Measurements from ENCODE around the gene SDR39U1. TPM values are rescaled to one million over a fixed set of nuclear protein-coding genes. Genes with fewer than 3 reads are reported as not detected.

The SDR39U1 gene
- total and polyA plus RNA-seq, 2 donors from 2014 or later = 62.3 to 97.8 TPM

DNA sequence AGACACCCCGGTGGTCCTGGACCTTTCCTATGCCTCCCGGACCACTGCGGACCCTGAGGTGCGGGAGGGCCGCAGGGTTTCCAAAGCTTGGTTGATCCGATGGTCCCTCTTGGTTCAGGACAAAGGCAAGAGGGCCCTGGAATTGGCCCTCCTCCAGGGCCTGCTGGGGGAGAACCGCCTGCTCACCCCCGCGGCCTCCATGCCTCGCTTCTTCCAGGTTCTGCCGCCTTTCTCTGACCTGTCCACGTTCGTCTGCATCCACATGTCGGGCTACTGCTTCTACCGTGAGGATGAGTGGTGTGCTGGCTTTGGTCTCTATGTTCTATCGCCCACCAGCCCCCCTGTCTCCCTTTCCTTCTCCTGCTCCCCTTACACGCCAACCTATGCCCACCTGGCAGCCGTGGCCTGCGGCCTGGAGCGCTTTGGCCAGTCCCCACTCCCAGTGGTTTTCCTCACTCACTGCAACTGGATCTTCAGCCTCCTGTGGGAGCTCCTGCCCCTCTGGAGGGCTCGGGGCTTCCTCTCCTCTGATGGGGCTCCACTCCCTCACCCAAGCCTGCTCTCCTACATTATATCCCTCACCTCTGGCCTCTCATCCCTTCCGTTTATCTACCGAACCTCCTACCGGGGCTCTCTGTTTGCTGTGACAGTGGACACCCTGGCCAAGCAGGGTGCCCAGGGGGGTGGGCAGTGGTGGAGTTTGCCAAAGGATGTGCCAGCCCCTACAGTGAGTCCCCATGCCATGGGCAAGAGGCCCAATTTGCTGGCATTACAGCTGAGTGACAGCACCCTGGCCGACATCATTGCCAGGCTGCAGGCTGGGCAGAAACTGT is 26.9 kb downstream of the SDR39U1 start:
- Histone ChIP-seq H3K4me3 (ENCODE audit: low read length in 3 of 3) (no peak overlapping the region), H3K9me3 (ENCODE audit: control insufficient read depth in 2 of 3, insufficient read depth in 1 of 3, low read length in 3 of 3) (no peaks in the 10 kb centered on the region), H3K9ac (ENCODE audit: low read length in 3 of 3) (no peak overlapping the region), H3K4me1 (ENCODE audit: control insufficient read depth in 2 of 3, insufficient read depth in 2 of 3, low read depth in 1 of 3, low read length in 3 of 3) (no peaks in the 10 kb centered on the region), H3K36me3 (ENCODE audit: control insufficient read depth in 2 of 3, insufficient read depth in 3 of 3, low read length in 3 of 3) (peaks cover 0 to 7% (median 2%) of the 10 kb centered on the region in 3 donors), H3K27me3 (ENCODE audit: control insufficient read depth, insufficient read depth, low read length) (no peaks in the 10 kb centered on the region), H3K27ac (ENCODE audit: low read depth in 2 of 2, low read length in 2 of 2) (no peak overlapping the region)
- intact Hi-C loops (cut with DNase I) = no loop called here
- FAIRE-seq (no peak), DNase-seq (no peak)
- TF ChIP-seq CTCF (IDR thresholded peaks at IDR 0.05; ENCODE audit: borderline replicate concordance, extremely low read depth, insufficient read depth) = no peak

DNA sequence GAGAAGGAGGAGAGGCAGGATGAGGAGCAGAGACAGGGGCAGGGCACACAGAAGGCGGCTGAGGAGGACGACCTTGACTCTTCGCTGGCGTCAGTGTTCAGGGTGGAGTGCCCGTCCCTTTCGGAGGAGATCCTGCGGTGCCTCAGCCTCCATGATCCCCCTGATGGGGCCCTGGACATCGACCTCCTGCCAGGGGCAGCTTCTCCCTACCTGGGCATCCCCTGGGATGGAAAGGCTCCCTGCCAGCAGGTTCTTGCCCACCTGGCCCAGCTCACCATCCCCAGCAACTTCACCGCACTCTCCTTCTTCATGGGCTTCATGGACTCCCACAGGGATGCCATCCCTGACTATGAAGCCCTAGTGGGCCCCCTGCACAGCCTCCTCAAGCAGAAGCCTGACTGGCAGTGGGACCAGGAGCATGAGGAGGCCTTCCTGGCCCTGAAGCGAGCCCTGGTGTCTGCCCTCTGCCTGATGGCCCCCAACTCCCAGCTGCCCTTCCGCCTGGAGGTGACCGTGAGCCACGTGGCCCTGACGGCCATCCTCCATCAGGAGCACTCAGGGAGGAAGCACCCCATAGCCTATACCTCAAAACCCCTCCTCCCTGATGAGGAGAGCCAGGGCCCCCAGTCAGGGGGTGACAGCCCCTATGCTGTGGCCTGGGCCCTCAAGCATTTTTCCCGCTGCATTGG is 27.7 kb downstream of the SDR39U1 start:
- H3K4me3 ChIP-seq (ENCODE audit: low read length in 3 of 3) = no peak overlapping the region
- no peak overlapping the region for H3K9ac ChIP-seq (ENCODE audit: low read length in 3 of 3)
- FAIRE-seq (no peak), DNase-seq (no peak)
- H3K36me3 ChIP-seq (ENCODE audit: control insufficient read depth in 2 of 3, insufficient read depth in 3 of 3, low read length in 3 of 3) = peaks cover 0 to 7% (median 2%) of the 10 kb centered on the region in 3 donors
- H3K9me3 ChIP-seq (ENCODE audit: control insufficient read depth in 2 of 3, insufficient read depth in 1 of 3, low read length in 3 of 3) = no peaks in the 10 kb centered on the region
- intact Hi-C loops (cut with DNase I) = no loop called here
- TF ChIP-seq CTCF (IDR thresholded peaks at IDR 0.05; ENCODE audit: borderline replicate concordance, extremely low read depth, insufficient read depth) = no peak
- no peaks in the 10 kb centered on the region for H3K27me3 ChIP-seq (ENCODE audit: control insufficient read depth, insufficient read depth, low read length)
- H3K4me1 ChIP-seq (ENCODE audit: control insufficient read depth in 2 of 3, insufficient read depth in 2 of 3, low read depth in 1 of 3, low read length in 3 of 3) = no peaks in the 10 kb centered on the region
- no peak overlapping the region for H3K27ac ChIP-seq (ENCODE audit: low read depth in 2 of 2, low read length in 2 of 2)

GRCh38 chr14:24414077-24414476 is 28.5 kb downstream of the SDR39U1 start:
- Histone ChIP-seq H3K27me3 (ENCODE audit: control insufficient read depth, insufficient read depth, low read length) (no peaks in the 10 kb centered on the region), H3K4me1 (ENCODE audit: control insufficient read depth in 2 of 3, insufficient read depth in 2 of 3, low read depth in 1 of 3, low read length in 3 of 3) (no peaks in the 10 kb centered on the region), H3K9ac (ENCODE audit: low read length in 3 of 3) (no peak overlapping the region), H3K36me3 (ENCODE audit: control insufficient read depth in 2 of 3, insufficient read depth in 3 of 3, low read length in 3 of 3) (peaks cover 0 to 7% (median 2%) of the 10 kb centered on the region in 3 donors), H3K27ac (ENCODE audit: low read depth in 2 of 2, low read length in 2 of 2) (no peak overlapping the region), H3K9me3 (ENCODE audit: control insufficient read depth in 2 of 3, insufficient read depth in 1 of 3, low read length in 3 of 3) (no peaks in the 10 kb centered on the region), H3K4me3 (ENCODE audit: low read length in 3 of 3) (no peak overlapping the region)
- intact Hi-C loops (cut with DNase I) = no loop called here
- no peak for FAIRE-seq
- no peak for TF ChIP-seq CTCF (IDR thresholded peaks at IDR 0.05; ENCODE audit: borderline replicate concordance, extremely low read depth, insufficient read depth)
- DNase-seq = no peak

All from kidney (tissue), 14 donors.